ENCODE data around the gene PURA. TPM values are rescaled to one million over a fixed set of nuclear protein-coding genes. Genes with fewer than 3 reads are reported as not detected.

Gene PURA
- total RNA-seq, 1 donor from 2014 or later, result 9.2 TPM

DNA sequence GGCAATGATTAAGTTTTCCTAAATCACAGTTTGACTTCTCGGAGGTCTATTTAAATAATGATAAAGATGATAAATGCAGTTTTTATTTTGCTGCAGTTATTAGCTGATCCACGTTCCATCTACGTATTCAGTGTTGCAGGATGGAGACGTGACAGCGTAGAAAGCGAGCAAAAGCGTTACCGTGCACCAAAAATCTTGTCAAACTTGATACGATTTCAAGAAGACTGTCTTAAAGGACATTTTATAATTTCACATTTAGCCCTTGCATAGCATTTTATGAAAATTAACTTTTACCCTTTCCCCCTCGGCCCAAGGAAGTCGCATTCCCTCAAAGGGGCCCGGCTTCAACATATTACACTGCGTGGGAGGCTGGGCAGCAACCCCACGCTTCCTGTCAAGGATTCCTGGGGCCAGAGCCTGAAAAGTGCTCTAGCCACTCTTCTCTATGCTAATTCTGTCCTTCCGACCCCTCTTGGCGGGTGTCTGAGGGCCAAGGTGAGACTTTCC is 7.1 kb upstream of the PURA start:
- Mint-ChIP-seq H3K36me3 (ENCODE audit: low read depth, unreplicated experiment) (no peaks in the 10 kb centered on the region), H3K27me3 (ENCODE audit: low read depth, unreplicated experiment) (peaks cover 56% of the 10 kb centered on the region), H3K4me3 (ENCODE audit: unreplicated experiment) (peak overlapping the region; percentile 95), H3K27ac (ENCODE audit: unreplicated experiment) (peak overlapping the region; percentile 96), H3K9me3 (ENCODE audit: unreplicated experiment) (no peaks in the 10 kb centered on the region), H3K4me1 (ENCODE audit: low read depth, unreplicated experiment) (peaks cover 15% of the 10 kb centered on the region)
- Histone ChIP-seq H3K36me3 (ENCODE audit: insufficient read depth, low read length) (no peaks in the 10 kb centered on the region), H3K27me3 (ENCODE audit: insufficient read depth, low read length) (peaks cover 58% of the 10 kb centered on the region), H4K20me1 (ENCODE audit: insufficient read depth, low read length) (peaks cover 37% of the 10 kb centered on the region), H2AFZ (ENCODE audit: low read depth, low read length) (peak overlapping the region; percentile 90), H3K79me2 (ENCODE audit: insufficient read depth, low read length) (peaks cover 25% of the 10 kb centered on the region), H3K9me3 (ENCODE audit: insufficient read depth, low read depth, low read length) (no peaks in the 10 kb centered on the region), H3K4me2 (ENCODE audit: low read length) (peak overlapping the region; percentile 91), H3K4me1 (ENCODE audit: insufficient read depth, low read length) (peaks cover 19% of the 10 kb centered on the region), H3K9ac (ENCODE audit: low read length) (peak overlapping the region; percentile 83), H3K27ac (ENCODE audit: low read depth, low read length) (peak overlapping the region; percentile 63), H3K4me3 (ENCODE audit: insufficient read depth, low read depth, low read length) (peak overlapping the region; percentile 61)
- TF ChIP-seq EZH2 (IDR thresholded peaks at IDR 0.05; ENCODE audit: insufficient read depth, low read length), result no peak
- no peak for TF ChIP-seq CTCF (IDR thresholded peaks at IDR 0.05; ENCODE audit: insufficient read depth, low read depth, low read length)
- FAIRE-seq (no peak), DNase-seq (ENCODE audit: low read depth) (no peak)

GRCh38 chr5:140107312-140108092 is 6.4 kb upstream of the PURA start:
- peaks cover 43% of the 10 kb centered on the region for H4K20me1 ChIP-seq (ENCODE audit: insufficient read depth, low read length)
- H2AFZ ChIP-seq (ENCODE audit: low read depth, low read length), result peak overlapping the region; percentile 90
- H3K4me2 ChIP-seq (ENCODE audit: low read length), result peak overlapping the region; percentile 91
- Mint-ChIP-seq H3K27ac (ENCODE audit: unreplicated experiment) (peak overlapping the region; percentile 96), H3K4me1 (ENCODE audit: low read depth, unreplicated experiment) (peaks cover 20% of the 10 kb centered on the region), H3K36me3 (ENCODE audit: low read depth, unreplicated experiment) (no peaks in the 10 kb centered on the region), H3K27me3 (ENCODE audit: low read depth, unreplicated experiment) (peaks cover 59% of the 10 kb centered on the region), H3K9me3 (ENCODE audit: unreplicated experiment) (no peaks in the 10 kb centered on the region), H3K4me3 (ENCODE audit: unreplicated experiment) (peak overlapping the region; percentile 95)
- H3K9me3 ChIP-seq (ENCODE audit: insufficient read depth, low read depth, low read length), result no peaks in the 10 kb centered on the region
- H3K27ac ChIP-seq (ENCODE audit: low read depth, low read length), result peak overlapping the region; percentile 63
- peaks cover 31% of the 10 kb centered on the region for H3K79me2 ChIP-seq (ENCODE audit: insufficient read depth, low read length)
- H3K4me1 ChIP-seq (ENCODE audit: insufficient read depth, low read length), result peaks cover 25% of the 10 kb centered on the region
- peak overlapping the region; percentile 83 for H3K9ac ChIP-seq (ENCODE audit: low read length)
- H3K27me3 ChIP-seq (ENCODE audit: insufficient read depth, low read length), result peaks cover 60% of the 10 kb centered on the region
- H3K36me3 ChIP-seq (ENCODE audit: insufficient read depth, low read length), result no peaks in the 10 kb centered on the region
- peak; percentile 84 for DNase-seq (ENCODE audit: low read depth)
- peak overlapping the region; percentile 61 for H3K4me3 ChIP-seq (ENCODE audit: insufficient read depth, low read depth, low read length)
- no peak for TF ChIP-seq CTCF (IDR thresholded peaks at IDR 0.05; ENCODE audit: insufficient read depth, low read depth, low read length)
- no peak for TF ChIP-seq EZH2 (IDR thresholded peaks at IDR 0.05; ENCODE audit: insufficient read depth, low read length)
- FAIRE-seq, result no peak
